SW480 (cell line): Measurements from ENCODE around the gene CYP4F8.

Experiments
- DNase-seq: peaks from one replicate; pipeline ENCODE4 v3.0.0-alpha.2; 2016; ENCODE audit warnings: low spot score

CYP4F8 gene

DNA sequence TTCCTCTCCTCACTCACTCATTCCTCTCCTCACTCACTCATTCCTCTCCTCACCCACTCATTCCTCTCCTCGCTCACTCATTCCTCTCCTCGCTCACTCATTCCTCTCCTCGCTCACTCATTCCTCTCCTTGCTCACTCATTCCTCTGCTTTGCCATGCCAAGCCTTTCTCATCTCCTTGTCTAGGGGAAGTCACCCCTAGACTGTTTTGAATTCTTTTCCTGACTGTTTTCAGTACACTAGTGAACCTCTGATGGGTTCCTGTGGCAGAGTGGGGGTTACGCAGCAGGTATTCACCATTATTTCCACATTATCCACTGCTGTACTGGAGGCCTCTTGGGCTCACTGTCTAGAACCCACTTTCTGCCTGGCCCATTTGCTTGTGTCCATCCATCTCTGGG lies 1.2 kb downstream of the CYP4F8 start:
- no peak for DNase-seq

DNA sequence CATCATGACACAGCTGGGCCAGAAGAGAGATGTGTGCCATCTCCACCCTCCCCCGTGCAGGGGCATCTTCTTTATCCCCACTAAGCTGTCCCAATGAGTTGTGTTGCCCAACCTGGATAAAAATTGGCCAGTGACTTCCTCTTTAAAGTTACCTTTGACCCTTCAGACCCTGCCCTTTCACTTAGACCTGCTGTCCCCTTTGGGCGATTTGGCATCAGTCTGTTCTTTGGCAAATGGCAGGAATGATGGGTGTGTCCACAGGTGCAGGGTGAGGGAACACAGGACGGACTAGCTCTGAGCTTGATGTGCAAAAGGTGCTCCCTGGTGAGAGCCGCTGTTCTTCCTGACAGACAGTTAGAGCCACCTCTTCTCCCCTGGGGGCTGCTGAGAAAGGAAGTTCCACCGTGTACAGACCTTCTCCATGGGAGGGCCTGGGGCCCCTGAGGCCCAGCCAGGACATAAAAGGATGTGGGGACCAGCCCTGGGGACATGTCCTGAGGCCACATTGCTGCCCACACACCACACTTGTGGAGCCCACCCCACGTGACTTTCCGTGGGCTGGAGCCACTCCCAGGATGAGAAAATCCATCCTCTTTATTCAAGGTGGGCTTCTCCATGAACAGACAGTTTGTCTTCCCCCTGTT lies 1.7 kb downstream of the CYP4F8 start:
- DNase-seq: no peak

DNA sequence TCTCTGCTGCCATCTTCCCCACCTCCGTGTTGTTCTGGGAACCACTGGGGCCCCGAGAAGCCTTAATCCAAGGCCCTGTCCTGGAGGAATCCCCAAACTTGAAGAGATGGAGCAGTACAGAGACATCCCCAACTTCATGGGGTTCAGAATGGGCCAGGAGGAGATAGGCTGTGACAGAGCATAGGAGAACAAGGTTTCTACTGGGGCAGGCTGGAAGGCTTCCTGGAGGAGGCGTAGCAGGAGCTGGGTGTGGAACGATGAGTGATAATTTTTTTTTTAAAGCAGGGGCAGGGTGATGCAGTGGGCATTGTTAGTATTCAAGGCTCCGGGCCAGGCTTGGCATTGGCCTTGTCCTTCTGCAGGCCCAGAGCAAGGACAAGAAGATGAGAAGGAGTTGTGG lies 3.3 kb downstream of the CYP4F8 start:
- no peak for DNase-seq

DNA sequence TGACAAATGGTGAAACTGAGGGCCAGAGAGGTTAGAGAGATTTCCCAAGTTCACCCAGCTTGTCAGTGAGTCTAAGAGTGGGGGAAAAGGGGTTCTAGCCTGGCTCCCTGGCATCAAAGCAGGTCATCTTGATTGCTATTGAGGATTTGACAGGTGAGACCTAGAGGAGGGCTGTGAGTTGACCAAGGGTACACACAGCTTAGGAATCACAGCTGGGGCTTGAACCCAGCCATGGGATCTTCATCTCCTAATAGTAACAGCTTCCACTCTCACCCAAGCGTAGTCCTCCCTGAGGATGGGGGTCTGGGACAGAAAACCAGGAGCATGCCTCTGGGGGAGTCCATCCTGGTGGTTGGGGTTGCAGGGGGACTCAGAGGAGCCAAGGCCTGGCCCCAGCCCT lies 6.8 kb downstream of the CYP4F8 start:
- DNase-seq: no peak

DNA sequence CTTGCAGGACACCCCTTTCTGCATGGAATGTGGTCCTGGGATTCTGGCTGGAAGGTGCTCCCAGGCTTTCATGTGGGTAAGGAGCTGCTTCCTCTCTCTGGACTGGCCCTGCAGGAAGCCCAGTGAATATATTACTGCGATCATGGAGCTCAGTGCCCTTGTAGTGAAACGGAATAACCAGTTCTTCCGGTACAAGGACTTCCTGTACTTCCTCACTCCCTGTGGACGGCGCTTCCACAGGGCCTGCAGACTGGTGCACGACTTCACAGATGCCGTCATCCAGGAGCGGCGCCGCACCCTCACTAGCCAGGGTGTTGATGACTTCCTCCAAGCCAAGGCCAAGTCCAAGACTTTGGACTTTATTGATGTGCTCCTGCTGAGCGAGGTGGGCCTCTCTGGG lies 8.0 kb downstream of the CYP4F8 start:
- DNase-seq: no peak

DNA sequence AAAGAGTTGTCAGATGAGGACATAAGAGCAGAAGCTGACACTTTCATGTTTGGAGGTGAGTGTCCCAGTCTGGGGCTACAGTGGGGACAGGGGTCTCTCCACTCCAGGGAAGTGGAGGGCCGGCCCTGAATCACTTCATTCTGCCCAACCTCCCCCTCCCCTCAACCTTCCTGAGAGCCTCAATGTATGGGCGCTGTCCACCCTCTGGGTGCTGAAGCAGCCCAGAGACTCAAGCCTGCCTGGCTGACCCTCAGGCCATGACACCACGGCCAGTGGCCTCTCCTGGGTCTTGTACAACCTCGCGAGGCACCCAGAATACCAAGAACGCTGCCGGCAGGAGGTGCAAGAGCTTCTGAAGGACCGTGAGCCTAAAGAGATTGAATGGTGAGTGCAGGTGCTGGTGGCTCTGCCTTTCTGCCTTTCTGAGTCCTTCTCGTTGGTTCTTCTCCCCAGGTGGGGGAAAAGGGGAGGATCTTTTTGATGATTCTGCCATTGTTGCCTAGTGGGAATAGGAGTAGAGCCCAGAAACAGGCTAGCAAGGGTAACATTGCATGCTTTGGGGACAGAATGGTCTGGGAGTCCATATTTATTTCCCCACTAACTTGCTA lies 8.8 kb downstream of the CYP4F8 start:
- DNase-seq: no peak

DNA sequence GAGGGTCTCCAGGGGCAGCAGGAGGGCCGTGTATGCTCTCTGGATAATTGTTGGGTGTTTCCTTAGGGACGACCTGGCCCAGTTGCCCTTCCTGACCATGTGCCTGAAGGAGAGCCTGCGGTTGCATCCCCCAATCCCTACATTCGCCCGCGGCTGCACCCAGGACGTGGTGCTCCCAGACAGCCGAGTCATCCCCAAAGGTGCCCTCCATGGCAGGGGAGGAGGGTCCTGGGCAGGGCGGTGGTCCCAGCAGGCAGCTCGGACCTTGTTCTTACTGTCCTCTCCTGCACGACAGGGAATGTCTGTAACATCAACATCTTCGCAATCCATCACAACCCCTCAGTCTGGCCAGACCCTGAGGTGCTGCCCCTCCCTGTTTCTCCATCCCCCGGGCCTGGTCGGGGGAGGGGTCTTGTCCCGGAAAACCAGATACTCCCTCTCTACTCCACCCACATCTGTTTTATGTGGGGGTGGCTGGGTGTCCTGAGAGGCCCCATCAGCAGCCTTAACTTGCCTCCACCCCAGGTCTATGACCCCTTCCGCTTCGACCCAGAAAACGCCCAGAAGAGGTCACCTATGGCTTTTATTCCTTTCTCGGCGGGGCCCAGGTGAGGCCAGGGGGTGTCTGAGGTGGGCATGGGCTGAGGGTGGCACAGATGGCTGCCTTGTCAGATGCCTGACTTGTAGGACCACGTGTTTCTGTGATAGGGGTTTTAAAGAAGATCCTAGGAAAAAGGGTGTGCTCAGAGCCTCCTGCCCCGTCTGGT lies 13.4 kb downstream of the CYP4F8 start:
- no peak for DNase-seq

DNA sequence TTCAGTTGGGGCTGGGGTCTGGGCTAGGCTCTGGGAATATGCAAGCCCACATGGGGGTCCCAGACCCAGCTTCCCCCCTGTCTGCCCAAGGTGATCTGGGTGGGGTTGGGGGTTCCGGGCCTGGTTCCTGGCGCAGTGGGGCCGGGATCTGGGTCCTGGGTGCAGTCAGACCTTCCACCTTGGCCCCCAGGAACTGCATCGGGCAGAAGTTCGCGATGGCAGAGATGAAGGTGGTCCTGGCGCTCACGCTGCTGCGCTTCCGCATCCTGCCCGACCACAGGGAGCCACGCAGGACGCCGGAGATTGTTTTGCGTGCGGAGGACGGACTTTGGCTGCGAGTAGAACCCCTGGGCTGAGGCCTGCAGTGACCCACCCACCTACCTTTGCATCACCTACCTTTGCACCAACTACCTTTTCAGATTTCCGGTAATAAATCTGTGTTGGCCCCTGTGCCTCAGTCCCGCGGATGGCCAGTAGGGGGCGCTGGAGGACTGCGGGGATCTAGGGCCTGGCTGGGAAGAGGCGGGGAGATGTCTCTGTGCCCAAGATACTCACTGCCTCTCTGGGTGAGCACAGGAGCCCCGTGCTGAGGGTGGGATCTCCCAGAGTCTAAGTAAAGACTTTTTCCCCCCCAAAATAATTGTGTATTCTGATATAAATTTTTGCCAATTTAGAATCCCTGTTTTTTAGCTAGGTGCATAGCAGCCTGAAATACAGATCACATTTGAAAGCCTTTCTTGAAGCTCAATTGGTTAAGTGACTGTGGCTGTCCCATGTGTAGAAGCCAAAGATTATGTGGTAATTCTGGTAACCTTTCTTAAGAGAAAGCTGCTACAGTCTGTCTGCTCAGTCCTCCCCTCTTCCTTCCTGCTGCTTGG lies 14.2 kb downstream of the CYP4F8 start:
- DNase-seq: peak; percentile 60

DNA sequence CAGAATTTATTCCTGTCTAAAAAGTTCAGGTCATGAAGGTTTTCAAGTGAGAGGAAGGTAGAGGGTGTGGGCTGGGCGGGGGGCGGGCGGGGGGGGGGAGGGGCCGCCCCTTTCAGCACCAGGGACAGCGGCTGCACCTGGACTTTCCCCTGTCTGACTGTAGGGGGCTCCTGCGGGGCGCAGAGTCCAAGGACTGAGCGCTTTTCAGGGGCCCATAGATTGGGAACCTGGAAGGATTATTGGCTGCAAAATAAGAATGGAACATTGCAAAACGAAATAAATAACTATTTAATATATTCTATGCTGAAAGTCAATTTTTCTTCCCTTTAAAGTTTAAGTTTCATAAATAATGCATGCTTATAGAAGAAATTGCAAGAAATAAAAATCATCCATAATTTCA lies 16.8 kb downstream of the CYP4F8 start:
- DNase-seq: no peak

DNA sequence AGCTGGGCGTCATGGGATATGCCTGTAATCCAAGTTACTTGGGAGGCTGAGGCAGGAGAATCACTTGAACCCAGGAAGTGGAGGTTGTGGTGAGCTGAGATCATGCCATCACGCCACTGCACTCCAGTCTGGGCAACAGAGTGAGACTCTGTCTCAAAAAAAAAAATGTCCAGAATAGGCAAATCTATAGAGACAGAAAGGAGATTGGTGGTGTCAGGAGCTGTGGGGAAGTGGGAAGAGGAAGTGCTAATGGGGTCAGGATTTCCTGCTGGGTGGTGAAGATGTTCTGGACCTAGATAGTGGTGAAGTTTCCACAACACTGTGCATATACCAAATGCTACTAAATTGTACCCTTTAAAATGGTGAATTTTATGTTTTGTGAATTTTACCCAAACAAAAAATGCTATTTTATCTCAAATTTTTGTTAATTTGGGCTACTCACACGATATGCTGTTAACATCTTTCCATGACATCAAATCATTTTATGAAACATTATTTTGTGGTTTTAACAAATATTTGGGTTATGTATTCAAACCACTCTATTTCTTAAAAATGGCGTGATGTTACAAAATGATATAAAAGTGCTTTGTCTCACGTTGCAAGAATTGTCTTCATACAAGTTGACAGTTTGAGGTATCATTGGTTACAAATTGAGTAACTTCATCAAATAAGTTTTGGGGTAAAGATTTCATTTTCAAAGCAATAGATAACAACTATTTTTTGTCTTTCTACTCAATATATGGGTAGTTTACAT lies 18.2 kb downstream of the CYP4F8 start:
- DNase-seq: no peak

DNA sequence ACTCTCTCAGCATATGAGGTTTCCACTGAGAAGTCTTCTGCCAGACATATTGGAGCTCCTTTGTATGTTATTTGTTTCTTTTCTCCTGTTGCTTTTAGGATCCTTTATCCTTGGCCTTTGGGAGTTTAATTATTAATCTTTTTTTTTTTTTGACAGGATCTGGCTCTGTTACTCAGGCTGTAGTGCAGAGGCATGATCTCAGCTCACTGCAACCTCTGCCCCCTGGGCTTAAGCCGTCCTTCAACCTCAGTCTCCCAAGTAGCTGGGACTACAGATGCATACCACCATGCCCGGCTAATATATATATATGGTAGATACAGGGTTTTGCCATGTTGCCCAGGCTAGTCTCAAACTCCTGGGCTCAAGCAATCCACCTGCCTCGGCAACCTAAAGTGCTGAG lies 19.1 kb downstream of the CYP4F8 start:
- DNase-seq: no peak

DNA sequence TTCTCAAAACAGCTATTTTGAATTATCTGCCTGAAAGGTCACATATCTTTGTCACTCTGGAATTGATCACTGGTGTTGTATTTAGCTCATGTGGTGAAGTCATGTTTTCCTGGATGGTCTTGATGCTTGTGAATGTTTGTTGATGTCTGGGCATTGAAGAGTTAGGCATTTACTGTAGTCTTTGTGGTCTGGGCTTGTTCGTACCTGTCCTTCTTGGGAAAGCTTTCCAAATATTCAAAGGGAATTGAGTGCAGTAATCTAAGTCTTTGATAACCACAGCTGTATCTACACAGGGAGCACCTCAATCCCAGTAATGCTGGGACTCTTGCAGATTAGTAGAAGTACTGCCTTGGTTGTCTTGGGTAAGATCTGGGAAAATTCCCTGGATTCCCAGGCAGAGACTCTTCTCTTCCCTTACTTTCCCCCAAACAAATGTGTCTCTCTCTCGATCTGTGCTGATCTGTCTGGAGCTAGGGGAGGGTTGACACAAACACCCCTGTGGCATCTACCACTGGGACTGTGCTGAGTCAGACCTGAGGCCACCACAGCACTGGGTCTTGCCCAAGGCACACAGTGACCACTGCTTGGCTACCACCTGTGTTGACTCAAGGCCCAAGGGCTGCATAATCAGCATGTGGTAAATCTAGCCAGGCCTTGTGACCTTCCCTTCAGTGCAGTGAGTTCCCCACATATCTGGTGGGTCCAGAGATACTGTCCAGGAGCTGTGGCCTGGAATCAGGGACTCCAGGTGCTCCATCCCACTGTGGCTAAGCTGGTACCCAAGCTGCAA lies 20.2 kb downstream of the CYP4F8 start:
- DNase-seq: no peak

DNA sequence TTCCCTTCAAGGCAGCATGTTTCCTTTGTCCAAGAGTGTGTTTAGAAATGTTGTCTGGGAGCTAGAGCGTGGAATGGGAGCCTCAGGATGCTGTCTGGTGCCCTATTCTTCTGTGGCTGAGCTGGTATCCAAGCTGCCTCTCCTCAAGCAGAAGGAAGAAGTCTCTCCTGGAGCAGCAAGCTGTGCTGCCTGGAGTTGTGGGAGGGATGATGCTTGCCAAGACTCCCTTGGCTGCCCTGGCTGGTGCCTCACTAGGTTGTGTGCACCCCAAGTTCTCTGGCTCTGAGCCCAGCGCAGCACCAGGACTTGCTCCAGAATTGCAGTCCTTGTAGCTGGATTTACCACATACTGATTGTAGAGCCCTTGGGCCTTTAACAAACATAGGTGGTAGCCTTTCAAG lies 21.0 kb downstream of the CYP4F8 start:
- no peak for DNase-seq

DNA sequence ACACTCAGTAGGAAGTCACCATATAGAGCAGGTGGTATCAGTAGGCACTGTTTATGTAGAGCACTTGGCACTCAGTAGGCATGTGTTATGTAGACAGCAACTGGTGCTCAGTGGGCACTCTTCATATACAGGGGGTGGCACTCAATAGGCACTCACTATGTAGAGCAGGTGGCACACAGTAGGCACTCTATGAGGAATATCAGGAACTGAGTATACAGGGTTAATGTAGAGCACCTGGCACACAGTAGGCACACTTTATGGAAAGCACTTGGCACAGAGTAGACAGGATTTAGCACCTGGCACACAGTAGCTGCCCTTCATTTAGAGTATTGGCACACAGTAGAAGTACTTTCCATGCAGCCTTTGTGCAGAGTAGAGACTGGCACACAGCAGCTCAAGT lies 24.6 kb downstream of the CYP4F8 start:
- no peak for DNase-seq

DNA sequence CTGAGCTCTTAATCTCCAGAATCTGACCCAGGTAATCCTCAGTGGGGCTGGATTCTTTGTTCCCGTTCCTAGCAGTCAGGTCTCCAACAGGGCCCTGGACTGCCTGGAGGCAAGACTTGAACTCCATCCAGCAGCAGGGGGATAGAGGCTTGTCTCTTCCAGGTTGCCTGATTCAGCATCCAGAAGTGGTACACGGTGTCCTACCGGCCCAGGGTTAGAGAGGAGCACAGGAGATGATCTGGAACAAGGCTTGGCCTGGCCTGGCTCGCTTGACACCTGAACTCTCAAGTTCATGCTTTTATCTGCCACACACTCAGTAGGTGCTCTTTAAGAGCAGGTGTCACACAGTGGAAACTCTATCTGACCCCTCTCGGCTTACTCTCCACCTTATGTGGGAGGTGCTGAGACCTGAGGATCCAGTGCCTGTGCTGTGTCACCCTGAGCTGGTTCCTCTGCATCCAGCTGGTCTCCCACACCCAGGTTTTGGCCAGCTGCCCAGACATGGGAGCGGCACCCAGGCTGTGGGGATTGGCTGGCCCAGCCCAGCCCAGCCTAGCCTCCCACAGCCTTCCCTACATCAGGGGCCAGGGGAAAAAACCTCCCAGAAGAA lies 25.4 kb downstream of the CYP4F8 start, which contains the start of gene CYP4F3:
Gene CYP4F3, plus strand, starts transcription at position 604 of the 610 bp plus-strand sequence. CDS start 519 bp downstream, outside the sequence.
- DNase-seq: peak; percentile 85

DNA sequence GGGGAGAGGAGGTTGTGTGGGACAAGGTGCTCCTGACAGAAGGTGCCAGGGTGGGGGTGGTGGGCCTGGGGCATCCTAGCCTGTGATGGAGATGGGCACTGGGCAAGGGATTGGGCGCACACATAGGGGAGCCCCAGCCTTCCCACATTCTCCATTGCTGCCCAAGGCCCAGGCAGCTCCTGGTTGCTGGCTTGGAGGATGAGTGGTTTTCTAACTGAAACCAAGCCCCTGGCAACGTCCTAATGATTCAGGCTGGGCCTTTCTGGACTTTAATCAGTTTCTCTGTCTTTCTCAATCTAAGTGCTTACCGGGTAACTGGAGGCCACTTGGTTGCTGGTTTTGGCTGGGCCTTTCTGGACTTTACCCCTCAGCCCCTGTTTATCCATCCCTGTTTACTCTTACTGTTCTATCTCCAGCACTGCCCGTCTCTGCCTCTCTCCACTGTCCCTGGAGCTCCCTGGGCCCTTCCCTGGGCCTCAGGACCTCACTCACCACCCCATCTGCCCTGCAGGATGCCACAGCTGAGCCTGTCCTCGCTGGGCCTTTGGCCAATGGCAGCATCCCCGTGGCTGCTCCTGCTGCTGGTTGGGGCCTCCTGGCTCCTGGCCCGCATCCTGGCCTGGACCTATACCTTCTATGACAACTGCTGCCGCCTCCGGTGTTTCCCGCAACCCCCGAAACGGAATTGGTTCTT lies 26.0 kb downstream of the CYP4F8 start:
- peak; percentile 38 for DNase-seq

DNA sequence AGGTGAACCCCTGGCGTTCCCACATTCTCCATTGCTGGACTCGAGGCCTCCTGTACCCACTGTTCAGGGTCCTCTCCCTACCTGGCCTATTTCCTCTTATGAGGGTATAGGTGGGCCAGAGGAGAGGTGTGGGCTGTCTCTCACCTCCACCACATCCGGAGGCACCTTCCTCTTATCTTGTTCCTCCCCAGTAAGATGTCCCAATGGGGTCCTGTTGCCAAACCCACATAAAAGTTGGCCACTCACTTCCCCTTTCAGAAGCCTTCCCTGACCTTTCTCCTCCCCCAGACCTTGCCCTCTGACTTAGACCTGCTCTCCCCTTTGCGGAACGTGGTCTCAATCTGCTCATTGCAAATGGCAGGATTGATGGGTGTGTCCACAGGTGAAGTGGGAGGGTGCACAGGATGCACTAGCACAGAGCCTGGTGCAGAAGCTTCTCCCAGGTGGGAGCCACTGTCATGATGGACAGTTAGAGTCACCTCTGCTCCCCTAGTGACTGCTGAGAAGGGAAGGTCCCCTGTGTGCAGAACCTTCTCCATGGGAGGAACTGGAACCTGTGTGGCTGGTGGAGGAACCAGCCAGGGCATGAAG lies 27.0 kb downstream of the CYP4F8 start:
- no peak for DNase-seq

DNA sequence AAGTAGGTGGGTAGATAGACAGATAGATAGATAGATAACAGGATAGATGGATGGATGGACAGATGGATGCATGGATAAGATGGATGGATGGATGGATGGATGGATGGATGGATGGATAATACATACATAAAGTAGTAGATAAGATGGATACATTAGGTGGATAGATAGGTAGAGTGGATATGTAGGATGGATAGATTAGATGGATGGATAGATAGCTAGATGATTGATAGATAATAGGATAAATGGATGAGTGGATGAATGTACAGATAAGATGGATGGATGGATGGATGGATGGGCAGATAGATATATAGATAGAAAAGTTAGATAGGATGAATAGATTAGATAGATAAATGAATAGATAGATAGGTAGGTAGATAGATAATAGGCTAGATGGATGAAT lies 27.8 kb downstream of the CYP4F8 start:
- DNase-seq: no peak

DNA sequence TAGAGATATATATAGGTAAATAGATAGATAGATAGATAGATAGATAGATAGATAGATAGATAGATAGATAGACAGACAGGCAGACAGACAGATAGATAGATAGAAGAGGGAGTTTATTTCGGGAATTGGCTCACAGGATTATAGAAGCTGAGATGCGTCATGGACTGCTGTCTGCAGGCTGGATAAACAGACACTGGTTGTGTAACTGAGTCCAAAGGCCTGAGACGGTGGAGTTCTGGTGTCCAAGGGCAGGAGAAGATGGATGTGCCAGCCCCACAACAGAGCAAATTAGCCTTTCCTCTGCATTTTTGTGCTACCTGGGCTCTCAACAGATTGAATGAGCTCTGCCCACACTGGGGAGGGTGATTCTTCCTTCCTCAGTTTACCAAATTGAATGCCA lies 28.4 kb downstream of the CYP4F8 start:
- no peak for DNase-seq
